ENCODE data around the gene DYNLRB2. TPM values are rescaled to one million over a fixed set of nuclear protein-coding genes. Genes with fewer than 3 reads are reported as not detected.

The DYNLRB2 gene
- total and polyA plus RNA-seq, 2 of the 13 experiments (the other 11 are each of a cell fraction or from before 2014, with no cell fraction given): not detected

- no peak for TF ChIP-seq TERF1 (CRISPR knock-in tag; IDR thresholded peaks at IDR 0.05)
- no peak for TF ChIP-seq MED8 (CRISPR knock-in tag; IDR thresholded peaks at IDR 0.05; ENCODE audit: insufficient replicate concordance)
- TF ChIP-seq CHCHD3 (CRISPR knock-in tag; IDR thresholded peaks at IDR 0.05): peak; percentile 83; the same call in 1 of the 2 replicates
- TF ChIP-seq ZNF263 (CRISPR knock-in tag; IDR thresholded peaks at IDR 0.05): peak; percentile 49; the same call in 1 of the 2 replicates
- TF ChIP-seq, protein P1, sequence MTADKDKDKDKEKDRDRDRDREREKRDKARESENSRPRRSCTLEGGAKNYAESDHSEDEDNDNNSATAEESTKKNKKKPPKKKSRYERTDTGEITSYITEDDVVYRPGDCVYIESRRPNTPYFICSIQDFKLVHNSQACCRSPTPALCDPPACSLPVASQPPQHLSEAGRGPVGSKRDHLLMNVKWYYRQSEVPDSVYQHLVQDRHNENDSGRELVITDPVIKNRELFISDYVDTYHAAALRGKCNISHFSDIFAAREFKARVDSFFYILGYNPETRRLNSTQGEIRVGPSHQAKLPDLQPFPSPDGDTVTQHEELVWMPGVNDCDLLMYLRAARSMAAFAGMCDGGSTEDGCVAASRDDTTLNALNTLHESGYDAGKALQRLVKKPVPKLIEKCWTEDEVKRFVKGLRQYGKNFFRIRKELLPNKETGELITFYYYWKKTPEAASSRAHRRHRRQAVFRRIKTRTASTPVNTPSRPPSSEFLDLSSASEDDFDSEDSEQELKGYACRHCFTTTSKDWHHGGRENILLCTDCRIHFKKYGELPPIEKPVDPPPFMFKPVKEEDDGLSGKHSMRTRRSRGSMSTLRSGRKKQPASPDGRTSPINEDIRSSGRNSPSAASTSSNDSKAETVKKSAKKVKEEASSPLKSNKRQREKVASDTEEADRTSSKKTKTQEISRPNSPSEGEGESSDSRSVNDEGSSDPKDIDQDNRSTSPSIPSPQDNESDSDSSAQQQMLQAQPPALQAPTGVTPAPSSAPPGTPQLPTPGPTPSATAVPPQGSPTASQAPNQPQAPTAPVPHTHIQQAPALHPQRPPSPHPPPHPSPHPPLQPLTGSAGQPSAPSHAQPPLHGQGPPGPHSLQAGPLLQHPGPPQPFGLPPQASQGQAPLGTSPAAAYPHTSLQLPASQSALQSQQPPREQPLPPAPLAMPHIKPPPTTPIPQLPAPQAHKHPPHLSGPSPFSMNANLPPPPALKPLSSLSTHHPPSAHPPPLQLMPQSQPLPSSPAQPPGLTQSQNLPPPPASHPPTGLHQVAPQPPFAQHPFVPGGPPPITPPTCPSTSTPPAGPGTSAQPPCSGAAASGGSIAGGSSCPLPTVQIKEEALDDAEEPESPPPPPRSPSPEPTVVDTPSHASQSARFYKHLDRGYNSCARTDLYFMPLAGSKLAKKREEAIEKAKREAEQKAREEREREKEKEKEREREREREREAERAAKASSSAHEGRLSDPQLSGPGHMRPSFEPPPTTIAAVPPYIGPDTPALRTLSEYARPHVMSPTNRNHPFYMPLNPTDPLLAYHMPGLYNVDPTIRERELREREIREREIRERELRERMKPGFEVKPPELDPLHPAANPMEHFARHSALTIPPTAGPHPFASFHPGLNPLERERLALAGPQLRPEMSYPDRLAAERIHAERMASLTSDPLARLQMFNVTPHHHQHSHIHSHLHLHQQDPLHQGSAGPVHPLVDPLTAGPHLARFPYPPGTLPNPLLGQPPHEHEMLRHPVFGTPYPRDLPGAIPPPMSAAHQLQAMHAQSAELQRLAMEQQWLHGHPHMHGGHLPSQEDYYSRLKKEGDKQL (CRISPR knock-in tag; IDR thresholded peaks at IDR 0.05; ENCODE audit: low read depth): no peak
- no peak for TF ChIP-seq NFIC (IDR thresholded peaks at IDR 0.05; ENCODE audit: low read length)
- peak; percentile 74 for TF ChIP-seq HOMEZ (CRISPR knock-in tag; IDR thresholded peaks at IDR 0.05; ENCODE audit: low read depth)
- peak; percentile 69; the same call in 1 of the 2 replicates for TF ChIP-seq PAX8 (CRISPR knock-in tag; IDR thresholded peaks at IDR 0.05; ENCODE audit: borderline replicate concordance)
- TF ChIP-seq STAT6 (CRISPR knock-in tag; IDR thresholded peaks at IDR 0.05; ENCODE audit: borderline replicate concordance): no peak
- TF ChIP-seq, protein P2, sequence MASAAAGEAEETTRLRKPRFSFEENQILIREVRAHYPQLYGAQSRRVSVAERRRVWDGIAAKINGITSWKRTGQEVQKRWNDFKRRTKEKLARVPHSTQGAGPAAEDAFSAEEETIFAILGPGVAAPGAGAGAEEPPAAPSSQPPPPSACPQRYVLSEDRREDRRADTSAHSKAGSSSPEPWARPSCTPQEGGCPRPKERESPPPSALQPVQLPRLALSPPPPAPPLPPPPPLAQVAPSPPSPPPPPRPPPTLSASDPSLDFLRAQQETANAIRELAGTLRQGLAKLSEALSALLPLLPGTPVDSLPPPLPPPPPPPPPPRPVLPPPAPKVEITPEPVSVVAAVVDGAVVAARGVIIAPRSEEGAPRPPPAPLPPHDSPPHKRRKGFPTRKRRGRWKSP (CRISPR knock-in tag; IDR thresholded peaks at IDR 0.05): peak; percentile 89
- no peak for TF ChIP-seq ZNF354B (CRISPR knock-in tag; IDR thresholded peaks at IDR 0.05)
- peak; percentile 50; the same call in 1 of the 2 replicates for TF ChIP-seq KLF11 (CRISPR knock-in tag; IDR thresholded peaks at IDR 0.05)
Measured at GRCh38 chr16:80540516-80541305, at the start of gene DYNLRB2 (continued).

All from HepG2 (cell line).